HG02840 (cell line): ENCODE measurements around the gene ATP5ME.
"Not testable (repeated sequence)": the region's sequence is repeated elsewhere in the genome, so short reads cannot be mapped to it uniquely, and the experiment has no call there.

Source experiments
- ATAC-seq: cut with Tn5 transposase; IDR thresholded peaks from one replicate; pipeline ENCODE4 v1.9.1; 2021; ENCODE audit warnings: mild to moderate bottlenecking, moderate library complexity, moderate number of reproducible peaks; ENCODE audit not compliant: unreplicated experiment, low FRiP score

Gene ATP5ME

DNA sequence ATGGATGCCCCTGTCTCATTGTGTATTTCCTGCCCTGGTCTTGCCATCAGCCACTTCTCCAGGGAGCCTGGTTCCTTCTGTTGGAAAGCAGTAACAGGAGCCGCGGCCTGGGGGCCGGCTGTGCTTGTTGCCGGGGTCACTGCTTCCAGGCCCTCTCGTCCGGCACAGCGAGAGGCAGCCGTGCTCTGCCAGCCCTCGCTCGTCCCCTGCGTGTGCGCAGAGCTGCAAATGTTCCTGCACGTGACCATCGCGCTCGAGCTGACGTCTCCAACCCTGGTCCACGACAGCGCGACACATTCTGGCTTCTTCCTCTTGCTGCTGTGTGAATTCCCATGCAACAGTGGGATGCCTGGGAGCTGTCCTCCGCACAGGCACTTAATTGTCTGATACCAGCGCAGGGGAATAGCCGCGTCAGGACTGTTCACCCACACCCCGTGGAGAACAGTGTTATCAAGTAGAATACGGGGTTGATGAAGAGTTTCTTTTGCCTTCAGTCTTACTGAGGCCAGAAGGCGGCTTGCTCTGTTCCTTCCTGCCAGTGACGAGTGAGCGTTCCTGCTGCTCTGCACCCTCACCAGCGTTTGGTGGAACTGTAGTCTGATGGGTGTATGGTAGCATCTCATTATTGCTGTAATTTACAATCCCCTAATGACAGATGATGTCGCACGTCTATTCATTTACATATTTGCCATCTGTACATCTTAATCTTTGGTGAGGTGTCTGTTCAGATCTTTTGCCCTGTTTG is 36.4 kb downstream of the ATP5ME start:
- ATAC-seq, result no peak

DNA sequence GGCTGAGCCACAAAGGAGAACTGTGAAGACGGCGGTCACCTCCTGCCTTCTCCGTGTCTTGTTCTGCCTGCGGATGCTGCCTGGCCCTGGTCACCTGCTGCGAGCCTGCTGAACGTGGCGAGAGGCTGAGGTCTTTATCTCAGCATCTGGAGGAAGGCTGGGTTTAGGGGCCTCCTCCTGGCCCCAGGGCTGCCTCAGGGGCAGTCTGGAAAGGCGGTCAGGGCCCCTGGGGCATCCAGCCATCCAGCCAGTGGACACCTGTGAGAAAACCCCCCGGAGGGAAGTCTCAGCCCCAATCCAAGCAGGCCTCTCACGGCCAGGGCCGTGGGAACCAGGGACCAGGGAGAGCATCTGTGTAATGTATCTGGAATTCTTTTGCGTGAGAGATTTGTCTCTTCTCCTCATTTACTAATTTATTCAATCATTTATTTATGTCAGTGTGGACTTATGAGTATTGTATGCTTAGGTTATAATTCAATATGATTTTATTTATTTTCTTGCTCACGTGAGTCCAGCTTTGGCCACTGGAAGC is 37.4 kb downstream of the ATP5ME start:
- ATAC-seq, result no peak

DNA sequence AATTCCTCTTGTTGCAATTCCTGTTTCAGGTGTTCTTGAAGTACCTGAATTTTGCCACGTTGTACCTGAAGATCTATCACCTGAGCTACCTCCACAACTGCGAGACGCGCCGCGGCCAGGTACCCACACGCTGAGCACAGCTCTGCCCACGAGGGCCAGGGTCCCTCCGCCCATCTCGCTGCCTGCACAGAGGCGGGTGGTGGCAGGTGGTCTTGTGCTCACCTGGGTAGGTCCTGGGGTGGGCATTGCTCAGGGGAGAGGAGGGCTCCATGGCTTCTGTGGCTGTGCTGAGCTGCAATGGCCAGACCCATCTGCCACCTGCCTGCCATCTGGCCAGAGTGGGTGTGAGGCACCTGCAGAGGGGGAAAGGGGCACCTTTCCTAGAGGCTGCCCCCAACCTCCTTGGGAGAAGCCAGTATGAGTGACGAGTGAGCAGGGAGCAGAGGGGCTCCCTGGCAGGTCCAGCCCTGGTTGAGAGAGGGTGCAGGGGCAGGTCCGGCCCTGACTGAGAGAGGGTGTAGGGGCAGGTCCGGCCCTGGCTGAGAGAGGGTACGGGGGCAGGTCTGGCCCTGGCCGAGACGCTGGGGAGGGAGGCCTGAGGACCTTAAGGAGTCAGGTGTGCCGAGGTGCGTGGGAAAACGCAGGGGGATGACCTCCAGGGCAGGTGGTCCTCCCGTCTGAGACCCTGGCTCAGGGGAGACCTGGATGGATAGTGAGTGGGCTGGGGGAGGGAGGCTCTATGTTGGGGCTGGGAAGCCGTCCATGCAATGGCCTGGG is 38.0 kb downstream of the ATP5ME start:
- ATAC-seq, result no peak

DNA sequence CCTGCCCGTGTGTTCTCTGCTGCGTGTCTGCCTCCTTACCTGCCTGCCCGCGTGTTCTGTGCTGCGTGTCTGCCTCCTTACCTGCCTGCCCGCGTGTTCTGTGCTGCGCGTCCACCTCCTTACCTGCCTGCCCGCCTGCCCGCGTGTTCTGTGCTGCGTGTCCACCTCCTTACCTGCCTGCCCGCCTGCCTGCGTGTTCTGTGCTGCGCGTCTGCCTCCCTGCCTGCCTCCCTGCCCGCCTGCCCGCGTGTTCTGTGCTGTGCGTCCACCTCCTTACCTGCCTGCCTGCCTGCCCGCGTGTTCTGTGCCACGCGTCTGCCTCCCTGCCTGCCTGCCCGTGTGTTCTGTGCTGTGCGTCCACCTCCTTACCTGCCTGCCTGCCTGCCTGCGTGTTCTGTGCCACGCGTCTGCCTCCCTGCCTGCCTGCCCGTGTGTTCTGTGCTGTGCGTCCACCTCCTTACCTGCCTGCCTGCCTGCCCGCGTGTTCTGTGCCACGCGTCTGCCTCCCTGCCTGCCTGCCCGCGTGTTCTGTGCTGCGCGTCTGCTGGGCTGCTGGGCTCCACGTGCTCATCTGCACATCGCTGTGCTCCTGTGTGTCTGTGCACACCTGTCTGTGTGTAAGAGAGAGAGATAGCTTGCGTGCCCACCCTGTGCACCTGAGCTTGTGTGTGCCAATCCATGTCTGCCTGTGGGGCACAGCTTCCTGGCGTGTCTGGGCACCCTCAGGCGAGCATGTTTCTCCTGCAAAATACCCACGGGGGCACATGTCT is 38.8 kb downstream of the ATP5ME start:
- ATAC-seq, result not testable (repeated sequence)

DNA sequence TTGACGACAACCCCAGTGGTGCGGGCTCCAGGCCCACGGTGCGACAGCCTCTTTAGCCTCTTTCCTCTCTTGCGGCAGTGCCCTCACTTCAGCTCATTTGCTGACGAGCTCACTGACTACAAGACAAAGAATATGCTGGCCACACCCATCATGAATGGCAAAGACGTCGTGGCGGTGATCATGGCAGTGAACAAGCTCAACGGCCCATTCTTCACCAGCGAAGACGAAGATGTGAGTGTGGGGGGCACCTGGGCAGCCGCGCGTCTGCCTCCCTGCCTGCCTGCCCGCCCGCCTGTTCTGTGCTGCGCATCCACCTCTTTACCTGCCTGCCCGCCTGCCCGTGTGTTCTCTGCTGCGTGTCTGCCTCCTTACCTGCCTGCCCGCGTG is 39.5 kb downstream of the ATP5ME start:
- ATAC-seq, result no peak

DNA sequence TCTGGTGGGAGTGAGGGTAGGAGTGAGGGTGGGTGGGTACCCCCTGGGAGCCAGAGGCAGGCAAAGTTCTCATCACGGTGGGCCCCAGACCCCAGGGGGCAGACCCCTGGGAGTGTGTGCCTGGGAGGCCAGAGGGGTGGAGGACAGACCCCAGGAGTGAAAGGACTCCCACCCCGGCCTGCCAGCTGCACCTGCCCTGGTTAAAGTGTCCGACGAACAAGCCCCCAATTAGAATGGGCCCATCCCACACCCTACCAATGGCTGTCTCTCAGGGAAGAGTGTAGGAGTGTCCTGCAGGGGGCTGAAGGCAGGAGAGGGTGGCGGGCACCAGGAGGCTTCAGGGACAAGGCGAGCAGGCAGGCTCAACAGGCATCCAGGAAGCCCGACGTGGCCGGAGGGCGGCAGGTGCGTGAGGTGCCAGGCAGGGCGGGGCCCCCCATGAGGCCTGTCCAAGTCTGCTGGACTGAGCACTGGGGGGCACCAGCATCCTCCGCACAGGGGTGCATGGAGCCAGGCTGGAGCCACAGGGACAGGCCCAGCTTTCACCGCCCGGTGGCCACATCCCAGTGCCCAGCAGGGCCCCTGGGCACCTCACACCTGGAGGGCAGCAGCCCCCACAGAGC is 40.0 kb downstream of the ATP5ME start:
- ATAC-seq, result no peak

DNA sequence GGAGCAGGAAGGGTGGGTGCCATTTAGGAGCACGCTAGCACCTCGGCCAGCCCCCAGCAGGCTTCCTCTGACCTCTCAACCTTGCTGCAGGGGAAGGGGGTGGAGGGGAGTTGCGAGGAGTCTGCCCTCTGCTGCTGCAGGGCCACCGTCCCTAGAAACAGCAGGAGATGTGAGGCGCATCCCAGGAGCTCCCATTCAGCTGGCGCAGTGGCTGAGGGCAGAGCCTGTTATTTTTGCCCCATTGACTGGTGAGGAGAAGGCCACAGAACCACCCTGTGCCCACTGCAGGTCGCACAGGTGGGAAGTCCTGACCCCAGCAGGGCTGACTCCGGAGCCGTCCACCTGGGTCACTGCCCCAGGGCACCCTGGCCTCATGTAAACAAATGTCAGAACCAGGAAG is 40.7 kb downstream of the ATP5ME start:
- no peak for ATAC-seq

DNA sequence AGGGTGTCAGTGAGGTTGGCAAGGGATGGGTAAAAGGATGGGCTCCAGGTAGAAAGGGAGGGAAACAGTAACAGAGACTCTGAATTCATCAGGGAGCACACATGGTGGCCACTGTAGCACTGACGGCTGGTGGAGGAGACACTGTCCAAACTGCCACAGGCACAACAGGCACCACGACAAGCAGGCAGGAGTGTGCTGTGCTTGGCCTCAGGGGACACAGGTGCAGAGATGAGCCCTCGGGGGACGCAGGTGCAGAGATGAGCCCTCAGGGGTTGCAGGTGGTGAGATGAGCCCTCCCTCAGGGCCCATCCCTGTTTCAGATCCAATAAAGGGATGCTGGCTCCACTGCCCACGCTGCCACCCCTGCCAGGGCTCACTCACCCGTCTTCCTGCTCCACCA is 41.1 kb downstream of the ATP5ME start:
- no peak for ATAC-seq

DNA sequence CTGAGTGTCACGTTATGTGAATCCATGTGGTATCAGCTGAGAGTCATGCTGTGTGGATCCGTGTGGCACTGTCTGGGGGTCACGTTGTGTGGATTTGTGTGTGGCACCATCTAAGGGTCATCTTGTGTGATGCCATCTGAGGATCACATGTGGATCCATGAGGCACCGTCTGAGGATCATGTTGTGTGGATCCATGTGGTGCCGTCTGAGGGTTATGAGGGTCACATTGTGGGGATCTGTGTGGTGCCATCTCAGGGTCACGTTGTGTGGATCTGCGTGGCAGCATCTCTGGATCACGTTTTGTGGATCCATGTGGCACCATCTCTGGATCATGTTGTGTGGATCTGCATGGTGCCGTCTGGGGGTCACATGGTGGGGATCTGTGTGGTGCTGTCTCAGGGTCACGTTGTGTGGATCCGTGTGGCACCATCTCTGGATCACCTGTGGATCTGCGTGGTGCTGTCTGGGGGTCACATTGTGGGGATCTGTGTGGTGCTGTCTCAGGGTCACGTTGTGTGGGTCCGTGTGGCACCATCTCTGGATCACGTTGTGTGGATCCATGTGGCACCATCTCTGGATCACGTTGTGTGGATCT is 41.8 kb downstream of the ATP5ME start:
- ATAC-seq, result no peak

DNA sequence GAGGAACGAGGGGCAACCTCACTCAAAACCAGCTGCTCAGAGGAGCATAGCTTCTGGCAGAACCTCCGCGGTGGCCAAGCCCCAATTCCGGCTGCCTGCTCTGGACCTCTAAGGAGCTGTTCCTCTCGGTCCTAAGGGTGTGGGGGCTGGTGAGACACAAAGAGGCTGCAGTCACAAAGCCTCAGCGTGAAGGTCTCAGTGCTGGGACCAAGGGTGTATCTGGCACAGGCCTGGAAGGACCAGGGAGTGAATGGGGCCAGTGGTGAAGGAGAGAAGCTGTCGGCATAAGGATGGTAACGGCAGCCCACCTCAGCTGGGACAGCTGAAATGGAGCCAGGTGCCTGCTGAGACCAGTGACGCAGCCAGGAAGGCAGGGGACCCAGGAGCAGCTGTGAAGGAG is 43.4 kb downstream of the ATP5ME start:
- ATAC-seq, result no peak

DNA sequence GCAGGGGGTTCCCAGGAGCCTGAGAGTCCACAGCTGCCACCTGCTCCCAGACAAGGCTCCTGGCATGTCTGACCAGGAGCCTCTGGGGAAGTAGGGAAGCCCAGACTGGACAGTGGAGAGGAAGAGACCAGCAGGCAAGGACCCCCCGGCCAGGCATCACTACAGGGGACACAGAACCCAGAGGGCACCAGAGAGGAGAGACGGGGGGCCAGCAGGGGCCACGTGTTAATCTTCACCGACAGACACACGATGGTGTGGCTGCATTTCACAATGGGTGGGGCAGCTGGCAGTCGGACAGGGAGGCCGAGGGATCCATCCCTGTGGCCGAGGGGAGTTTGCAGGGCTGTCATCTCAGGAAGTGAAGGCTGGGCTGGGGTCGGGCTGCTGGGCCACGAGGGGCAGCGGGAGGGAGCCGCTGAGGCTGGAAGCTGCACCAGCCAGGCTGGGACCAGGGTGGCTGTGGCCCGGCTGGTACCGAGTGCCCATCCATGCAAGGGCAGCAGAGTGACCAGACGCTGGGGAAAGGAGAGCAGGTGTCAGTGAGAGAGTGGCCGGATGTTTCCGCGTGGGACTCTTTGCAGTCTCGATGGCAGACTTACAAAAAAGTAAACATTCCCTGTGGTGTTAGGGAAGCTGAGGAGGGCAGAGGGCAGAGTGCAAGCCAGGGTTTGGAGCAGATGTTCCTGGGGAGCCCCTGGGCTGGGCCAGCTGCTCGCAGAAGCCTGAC is 44.0 kb downstream of the ATP5ME start:
- ATAC-seq, result no peak

DNA sequence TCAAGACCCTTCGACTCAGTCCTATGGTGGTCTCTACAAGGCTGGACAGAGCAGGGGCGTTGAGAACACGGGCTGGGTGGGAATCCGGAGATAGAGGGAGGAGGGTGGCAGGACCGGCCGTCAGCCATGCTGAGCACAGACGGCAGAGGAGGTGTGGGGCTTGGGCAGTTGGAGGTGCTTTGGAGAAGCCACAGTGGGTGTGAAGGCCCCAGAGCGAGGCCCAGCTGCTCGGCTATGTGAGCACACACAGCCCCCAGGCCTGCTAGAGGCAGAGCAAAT is 44.5 kb downstream of the ATP5ME start:
- ATAC-seq, result no peak

DNA sequence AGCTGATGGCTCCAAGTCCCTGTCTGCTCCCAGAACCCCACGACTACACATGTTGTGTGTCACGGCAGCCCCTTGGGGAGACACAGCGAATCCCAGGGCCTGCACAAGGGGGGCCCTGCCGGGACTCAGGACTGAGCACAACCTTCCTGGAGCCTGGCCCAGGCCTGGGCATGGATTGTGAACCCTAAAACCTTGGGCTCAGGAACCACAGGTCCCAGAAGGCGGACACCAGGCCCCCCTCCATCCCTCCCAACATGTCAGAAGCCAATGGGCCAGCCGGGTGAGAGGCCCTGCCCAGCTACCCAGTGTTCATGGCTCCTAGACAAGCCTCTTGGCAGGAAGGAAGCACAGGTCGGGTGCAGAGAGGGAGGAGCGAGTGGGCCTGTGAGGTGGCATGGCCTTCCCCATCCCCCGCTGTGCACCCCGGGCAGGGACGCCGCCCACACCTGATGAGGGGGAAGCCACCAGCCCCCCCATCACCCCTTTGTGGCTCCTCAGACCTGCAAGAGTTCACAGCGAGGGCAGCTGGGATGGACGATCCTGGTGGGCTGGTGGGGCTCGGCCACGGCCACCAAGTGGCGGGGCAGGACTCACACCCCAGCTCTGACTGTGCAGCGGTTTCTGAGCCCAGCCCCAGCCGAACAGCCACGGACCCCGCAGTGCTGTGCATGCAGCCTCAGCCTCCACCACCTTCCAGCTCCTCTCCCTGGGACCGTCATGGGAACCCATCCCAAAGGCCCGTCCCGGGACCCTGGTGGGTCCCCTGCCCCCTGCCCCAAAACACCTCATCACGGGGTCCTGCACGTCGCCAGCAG is 45.0 kb downstream of the ATP5ME start:
- ATAC-seq, result no peak

DNA sequence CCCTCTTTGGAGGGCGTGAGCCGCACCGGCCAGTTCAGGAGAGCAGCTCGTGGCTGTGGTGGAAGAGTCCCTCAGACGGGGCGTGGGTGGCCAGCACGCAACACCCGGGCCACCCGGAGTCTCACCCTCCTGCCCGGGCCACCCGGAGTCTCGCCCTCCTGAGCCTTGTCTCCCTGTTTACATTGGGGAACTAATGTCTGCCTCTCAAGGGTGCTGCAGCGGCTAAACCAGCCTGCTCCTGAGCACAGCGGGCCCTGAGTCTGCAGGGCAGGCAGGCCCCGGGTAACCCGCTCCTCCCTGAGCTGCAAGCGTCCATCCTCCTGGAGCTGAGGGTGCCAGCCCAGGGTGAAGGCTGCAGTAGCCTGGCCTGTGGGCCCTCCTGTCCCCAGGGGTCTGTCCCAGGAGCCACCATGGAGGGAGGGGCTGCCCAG is 45.8 kb downstream of the ATP5ME start:
- no peak for ATAC-seq

DNA sequence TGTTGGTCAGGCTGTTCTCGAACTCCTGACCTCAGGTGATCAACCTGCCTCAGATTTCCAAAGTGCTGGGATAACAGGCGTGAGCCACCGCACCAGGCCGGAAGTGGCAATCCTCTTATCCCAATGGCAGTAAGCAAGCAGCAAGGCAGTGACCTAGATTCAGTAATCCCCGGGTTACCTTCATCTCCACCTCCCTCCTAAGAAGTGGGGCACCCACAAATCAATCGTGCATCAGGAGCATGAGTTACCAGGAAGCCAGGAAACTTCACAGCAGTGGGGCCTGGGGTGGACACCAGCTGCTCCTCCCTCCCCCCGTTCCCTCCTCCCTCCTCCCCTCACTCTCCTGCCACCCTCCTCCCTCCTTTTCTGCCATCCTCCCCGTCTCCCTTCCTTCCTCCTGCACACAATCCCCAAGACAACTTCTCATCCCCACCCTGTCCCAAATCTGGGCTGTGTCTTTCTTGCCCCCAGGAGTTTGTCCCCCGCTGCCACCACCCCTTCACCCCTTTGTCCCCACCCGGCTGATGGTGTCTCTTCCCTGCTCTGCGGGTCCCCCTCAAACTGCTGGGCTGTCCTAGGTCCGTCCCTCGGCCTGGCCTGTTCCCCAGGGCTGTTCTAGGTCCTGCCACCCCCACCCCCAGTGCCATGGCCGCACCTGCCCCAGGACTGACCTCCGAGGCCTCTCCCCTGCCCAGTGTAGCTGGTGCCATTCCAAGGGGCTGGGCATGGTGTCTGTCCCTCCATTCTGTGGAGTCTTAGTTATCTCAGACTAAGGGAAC is 46.5 kb downstream of the ATP5ME start:
- no peak for ATAC-seq

DNA sequence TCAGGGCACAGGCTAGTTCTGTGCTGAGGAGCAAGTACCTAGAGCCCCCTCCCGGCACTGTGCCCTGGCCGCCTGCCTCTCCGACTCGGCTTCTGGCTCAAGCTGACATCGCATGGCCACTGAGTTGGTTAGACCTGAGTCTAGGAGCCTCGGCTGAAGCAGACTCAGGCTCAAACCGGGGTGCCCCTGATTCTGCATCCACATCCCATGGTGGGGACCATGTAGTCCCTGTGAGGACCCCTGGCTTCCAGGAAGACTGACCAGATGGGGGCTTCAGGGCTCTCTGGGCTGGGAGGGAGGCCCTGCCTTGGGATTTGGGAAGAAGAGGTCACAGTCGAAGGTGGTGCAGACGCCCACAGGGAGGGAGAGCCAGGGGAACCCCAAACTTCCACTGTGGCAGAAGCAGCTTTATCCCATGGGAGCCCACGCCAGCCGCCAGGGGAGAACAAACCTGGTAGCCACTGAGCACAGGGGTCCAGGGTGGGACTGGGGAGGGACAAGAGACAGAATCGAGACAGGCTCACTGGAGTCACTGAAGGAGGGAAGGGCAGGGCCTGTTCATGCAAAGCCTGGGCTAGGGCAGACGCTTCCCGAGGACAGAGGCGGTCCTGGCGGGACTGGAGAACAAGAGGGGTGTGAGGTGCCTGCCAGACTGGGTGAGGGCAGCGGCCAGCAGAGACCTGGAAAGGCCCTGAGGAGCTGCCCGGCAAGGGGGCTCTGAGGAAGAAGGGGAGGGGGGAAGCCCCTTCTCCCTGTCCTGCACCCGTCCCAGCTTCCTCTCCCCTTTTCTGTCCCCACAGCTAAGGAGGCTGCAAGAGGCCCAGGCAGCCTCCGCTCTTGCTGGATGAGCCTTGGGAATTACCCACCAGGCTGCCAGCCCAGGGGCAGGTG is 47.6 kb downstream of the ATP5ME start:
- ATAC-seq, result no peak

DNA sequence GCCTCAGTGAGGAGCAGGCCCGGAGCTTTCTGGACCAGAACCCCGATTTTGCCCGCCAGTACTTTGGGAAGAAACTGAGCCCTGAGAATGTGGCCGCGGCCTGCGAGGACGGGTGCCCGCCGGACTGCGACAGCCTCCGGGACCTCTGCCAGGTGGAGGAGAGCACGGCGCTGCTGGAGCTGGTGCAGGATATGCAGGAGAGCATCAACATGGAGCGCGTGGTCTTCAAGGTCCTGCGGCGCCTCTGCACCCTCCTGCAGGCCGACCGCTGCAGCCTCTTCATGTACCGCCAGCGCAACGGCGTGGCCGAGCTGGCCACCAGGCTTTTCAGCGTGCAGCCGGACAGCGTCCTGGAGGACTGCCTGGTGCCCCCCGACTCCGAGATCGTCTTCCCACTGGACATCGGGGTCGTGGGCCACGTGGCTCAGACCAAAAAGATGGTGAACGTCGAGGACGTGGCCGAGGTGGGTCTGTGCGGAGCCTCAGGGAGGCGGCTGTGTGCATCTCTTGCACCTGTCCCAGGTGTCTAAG is 48.4 kb downstream of the ATP5ME start:
- ATAC-seq, result no peak
